PC-3 (cell line): Measurements from ENCODE around the gene THEMIS. TPM values are rescaled to one million over a fixed set of nuclear protein-coding genes. Genes with fewer than 3 reads are reported as not detected.

ENCODE experiments used
- ATAC-seq: fragments of 200-7000 bp; cut with Tn5 transposase; 2 replicates; pipeline ENCODE4 v1.9.1; 2020; ENCODE audit warnings: mild to moderate bottlenecking, moderate library complexity
- BruUV-seq: library from RNA; stranded (reverse); fragments of 400-500 nt; replicated peaks from 2 replicates; lab custom pipeline; 2021; lab: Mats Ljungman, UMichigan
- CTCF ChIA-PET: fragments of 300-600 bp; sonication (Branson Sonifier 250); formaldehyde crosslinking; loops from one replicate; lab custom pipeline; 2022; ENCODE audit warnings: antibody characterized with exemption; lab: Charles Lee
- POLR2A ChIA-PET: fragments of 300-600 bp; sonication (Branson Sonifier 250); formaldehyde crosslinking; loops from one replicate; lab custom pipeline; 2022; ENCODE audit warnings: antibody characterized with exemption; ENCODE audit not compliant: unreplicated experiment; lab: Charles Lee
- DNase-seq: peaks from one replicate; pipeline ENCODE4 v3.0.0-alpha.2; 2015
- H2AFZ ChIP-seq: fragments of 300-600 bp; sonication (generic); 2 replicates; pipeline ENCODE4 v1.6.0; 2016; ENCODE audit warnings: antibody characterized with exemption, low read length
- H3F3A ChIP-seq: fragments of 300-600 bp; sonication (generic); one replicate; pipeline ENCODE4 v1.6.0; 2017; ENCODE audit warnings: antibody characterized with exemption, low read length, control low read depth, mild to moderate bottlenecking; ENCODE audit not compliant: unreplicated experiment
- H3K27ac ChIP-seq: fragments of 300-600 bp; sonication (generic); 2 replicates; pipeline ENCODE4 v1.5.1; 2016; ENCODE audit warnings: mild to moderate bottlenecking, low read length
- H3K27me3 ChIP-seq: fragments of 300-600 bp; sonication (generic); 2 replicates; pipeline ENCODE4 v1.6.1; 2016; ENCODE audit warnings: low read length, mixed read lengths
- H3K36me3 ChIP-seq: fragments of 300-600 bp; sonication (generic); 2 replicates; pipeline ENCODE4 v1.6.1; 2016; ENCODE audit warnings: low read depth, mixed run types, low read length, mixed read lengths
- H3K4me1 ChIP-seq: fragments of 300-600 bp; sonication (generic); 2 replicates; pipeline ENCODE4 v1.5.1; 2016; ENCODE audit warnings: low read length; ENCODE audit not compliant: insufficient read depth
- H3K4me2 ChIP-seq: fragments of 300-600 bp; sonication (generic); 2 replicates; pipeline ENCODE4 v1.6.0; 2016; ENCODE audit warnings: low read length
- H3K4me3 ChIP-seq: fragments of 300-600 bp; sonication (generic); 2 replicates; pipeline ENCODE4 v1.5.1; 2016; ENCODE audit warnings: mild to moderate bottlenecking, low read length, mixed read lengths
- H3K79me2 ChIP-seq: fragments of 300-600 bp; sonication (generic); 2 replicates; pipeline ENCODE4 v1.6.1; 2017; ENCODE audit warnings: low read length, mixed read lengths
- H3K9ac ChIP-seq: fragments of 300-600 bp; sonication (generic); 2 replicates; pipeline ENCODE4 v1.6.0; 2016; ENCODE audit warnings: mild to moderate bottlenecking, low read length
- H3K9me2 ChIP-seq: fragments of 300-600 bp; sonication (generic); replicated peaks from 2 replicates; pipeline ENCODE4 v1.6.1; 2016; ENCODE audit warnings: mixed run types, low read length, mixed read lengths
- H3K9me3 ChIP-seq: fragments of 300-600 bp; sonication (generic); 2 replicates; pipeline ENCODE4 v1.6.1; 2016; ENCODE audit warnings: low read length, mixed read lengths
- H4K20me1 ChIP-seq: fragments of 300-600 bp; sonication (generic); 2 replicates; pipeline ENCODE4 v1.6.1; 2016; ENCODE audit warnings: low read length, mixed read lengths
- CTCF ChIP-seq: fragments of 300-600 bp; sonication (generic); conservative IDR thresholded peaks from 2 replicates; pipeline ENCODE4 v1.5.1; 2017; ENCODE audit warnings: antibody characterized with exemption, low read depth, mild to moderate bottlenecking, low read length
- EZH2 ChIP-seq: fragments of 300-600 bp; sonication (generic); IDR thresholded peaks from one replicate; pipeline ENCODE4 v1.6.1; 2017; ENCODE audit warnings: antibody characterized with exemption, mild to moderate bottlenecking, low read length; ENCODE audit not compliant: unreplicated experiment
- EZH2phosphoT487 ChIP-seq: fragments of 300-600 bp; sonication (generic); IDR thresholded peaks from 2 replicates; pipeline ENCODE4 v1.6.1; 2018; ENCODE audit warnings: mild to moderate bottlenecking, antibody characterized with exemption, low read length, borderline replicate concordance
- intact Hi-C: fragments of 100-400 bp; cut with micrococcal nuclease; formaldehyde crosslinking; loops from 2 replicates; pipeline ENCODE4 v1.9.0; 2023
- total RNA-seq: library from RNA; depleted of rRNA; stranded (reverse); fragments of >200 nt; gene quantifications from 2 replicates; pipeline ENCODE4 v1.2.3, GENCODE V29; 2014

THEMIS gene
- total RNA-seq, 1 experiment from 2014 or later = not detected

GRCh38 chr6:127907960-127908640 is 7.2 kb upstream of the THEMIS start:
- no peaks in the 10 kb centered on the region for H3K9me3 ChIP-seq
- no peak overlapping the region for H3K27ac ChIP-seq
- H3K4me1 ChIP-seq = no peaks in the 10 kb centered on the region
- H2AFZ ChIP-seq = no peak overlapping the region
- no peaks in the 10 kb centered on the region for H3K79me2 ChIP-seq
- H3K27me3 ChIP-seq = no peaks in the 10 kb centered on the region
- no TSS peak for BruUV-seq
- DNase-seq (no peak), ATAC-seq (no peak)
- POLR2A ChIA-PET = no interaction called here
- no peak overlapping the region for H3K4me2 ChIP-seq
- no peaks in the 10 kb centered on the region for H3F3A ChIP-seq
- CTCF ChIA-PET = no interaction called here
- no peaks in the 10 kb centered on the region for H4K20me1 ChIP-seq
- H3K4me3 ChIP-seq = no peak overlapping the region
- intact Hi-C loops = no loop called here
- no peaks in the 10 kb centered on the region for H3K36me3 ChIP-seq
- no peak for TF ChIP-seq EZH2phosphoT487
- TF ChIP-seq EZH2 = no peak
- TF ChIP-seq CTCF = no peak
- no peaks in the 10 kb centered on the region for H3K9me2 ChIP-seq
- no peak overlapping the region for H3K9ac ChIP-seq

- Histone ChIP-seq H3K9ac (no peak overlapping the region), H3K27ac (no peak overlapping the region), H2AFZ (no peak overlapping the region), H3K4me2 (no peak overlapping the region), H4K20me1 (no peaks in the 10 kb centered on the region), H3K9me3 (no peaks in the 10 kb centered on the region), H3K36me3 (no peaks in the 10 kb centered on the region), H3K27me3 (no peaks in the 10 kb centered on the region), H3K9me2 (no peaks in the 10 kb centered on the region), H3F3A (no peaks in the 10 kb centered on the region), H3K4me1 (no peaks in the 10 kb centered on the region), H3K4me3 (no peak overlapping the region), H3K79me2 (no peaks in the 10 kb centered on the region)
- ChIA-PET POLR2A (no interaction called here), CTCF (no interaction called here)
- DNase-seq = no peak
- intact Hi-C loops = no loop called here
- ATAC-seq = no peak
- BruUV-seq = no TSS peak
- TF ChIP-seq EZH2 = no peak
- TF ChIP-seq CTCF = no peak
- TF ChIP-seq EZH2phosphoT487 = no peak
These were observed 3.3 kb upstream of the THEMIS start for GRCh38 chr6:127904160-127904559.

DNA sequence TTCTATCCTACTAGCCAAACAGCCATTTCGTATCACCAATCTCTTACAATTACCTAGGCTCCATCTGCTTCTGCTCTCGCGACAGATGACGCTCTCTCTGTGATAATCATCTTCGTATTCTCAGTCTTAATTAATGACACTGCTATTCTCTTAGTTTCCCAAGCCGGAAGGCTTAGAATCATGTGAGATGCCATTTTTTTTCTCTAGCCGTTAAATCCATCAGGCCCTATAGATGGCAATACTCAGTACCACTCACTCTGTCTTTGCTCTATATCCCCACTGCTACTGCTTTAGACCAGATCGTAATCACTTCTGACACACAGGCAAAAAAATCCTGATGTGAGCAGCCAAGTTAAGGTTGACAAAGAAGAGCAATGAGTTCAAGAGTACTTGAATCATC is 2.1 kb upstream of the THEMIS start:
- Histone ChIP-seq H3K27me3 (no peaks in the 10 kb centered on the region), H3K27ac (no peak overlapping the region), H2AFZ (no peak overlapping the region), H3K4me2 (no peak overlapping the region), H3F3A (no peaks in the 10 kb centered on the region), H3K4me1 (no peaks in the 10 kb centered on the region), H3K36me3 (no peaks in the 10 kb centered on the region), H3K4me3 (no peak overlapping the region), H3K9ac (no peak overlapping the region), H3K9me2 (no peaks in the 10 kb centered on the region), H3K79me2 (no peaks in the 10 kb centered on the region), H4K20me1 (no peaks in the 10 kb centered on the region), H3K9me3 (no peaks in the 10 kb centered on the region)
- no TSS peak for BruUV-seq
- intact Hi-C loops = no loop called here
- POLR2A ChIA-PET = no interaction called here
- ATAC-seq = no peak
- CTCF ChIA-PET = no interaction called here
- DNase-seq = no peak
- no peak for TF ChIP-seq EZH2phosphoT487
